Measurements from ENCODE around the gene ALKBH4.

Gene ALKBH4

DNA sequence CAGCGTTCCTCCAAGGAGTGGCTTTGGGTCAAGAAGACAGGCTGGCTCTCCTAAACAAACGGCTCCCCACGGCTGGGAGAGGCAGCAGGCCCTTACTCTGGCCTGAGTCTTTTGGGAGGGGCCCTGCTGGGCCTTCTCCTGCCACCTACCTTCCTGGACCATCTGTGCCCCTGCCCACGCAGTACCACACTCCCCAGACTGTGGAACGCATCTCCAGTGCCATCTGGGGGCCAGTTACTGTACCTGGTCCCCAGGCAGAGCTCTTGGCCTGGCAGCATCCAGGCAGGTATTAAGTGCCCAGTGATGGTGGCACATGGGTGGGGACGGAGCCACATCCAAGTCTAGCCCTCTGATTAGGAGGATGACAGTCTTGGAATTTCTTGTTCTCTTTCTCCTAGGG lies 14.4 kb downstream of the ALKBH4 start:
- DNase-seq (ENCODE audit: insufficient read length, low spot score) = no peak
- FAIRE-seq = no peak
- no peak for TF ChIP-seq POLR2A (IDR thresholded peaks at IDR 0.05; ENCODE audit: low read depth, low read length)

DNA sequence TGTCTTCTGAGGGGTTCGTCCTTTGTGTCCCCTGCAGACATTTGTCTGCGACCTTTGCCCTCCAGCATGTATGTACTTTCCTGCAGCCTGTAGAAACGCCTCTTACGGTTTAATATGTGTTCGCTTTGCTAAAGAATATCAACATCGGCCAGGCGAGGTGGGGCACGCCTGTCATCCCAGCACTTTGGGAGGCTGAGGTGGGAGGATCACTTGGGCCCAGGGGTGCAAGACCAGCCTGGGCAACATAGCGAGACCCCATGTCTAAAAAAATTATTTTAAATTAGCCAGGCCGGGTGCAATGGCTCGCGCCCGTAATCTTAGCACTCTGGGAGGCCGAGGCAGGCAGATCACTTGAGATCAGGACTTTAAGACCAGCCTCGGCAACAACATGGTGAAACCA lies 15.5 kb downstream of the ALKBH4 start:
- no peak for TF ChIP-seq POLR2A (IDR thresholded peaks at IDR 0.05; ENCODE audit: low read depth, low read length)
- FAIRE-seq (no peak), DNase-seq (ENCODE audit: insufficient read length, low spot score) (no peak)

DNA sequence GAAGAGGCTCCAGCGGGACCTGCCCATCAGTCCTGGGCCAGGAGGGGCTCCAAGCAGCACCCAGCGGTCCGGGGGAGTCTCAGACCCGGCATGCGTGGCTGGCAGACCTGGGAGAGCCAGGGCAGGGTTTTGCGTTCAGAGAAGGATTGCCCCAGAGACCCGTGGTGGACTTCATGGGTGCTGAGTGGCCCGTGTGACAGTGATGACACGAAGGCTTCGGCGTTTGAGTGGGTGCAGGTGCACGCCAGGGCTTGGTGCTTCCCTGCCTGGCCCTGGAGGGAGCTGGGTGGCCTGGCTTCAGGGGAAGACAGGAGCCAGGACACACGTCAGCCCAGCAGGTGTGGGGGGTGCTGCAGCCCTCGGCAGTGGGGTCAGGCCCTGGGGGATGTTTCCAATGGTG lies 17.4 kb downstream of the ALKBH4 start:
- TF ChIP-seq POLR2A (IDR thresholded peaks at IDR 0.05; ENCODE audit: low read depth, low read length) = no peak
- FAIRE-seq (no peak), DNase-seq (ENCODE audit: insufficient read length, low spot score) (no peak)

DNA sequence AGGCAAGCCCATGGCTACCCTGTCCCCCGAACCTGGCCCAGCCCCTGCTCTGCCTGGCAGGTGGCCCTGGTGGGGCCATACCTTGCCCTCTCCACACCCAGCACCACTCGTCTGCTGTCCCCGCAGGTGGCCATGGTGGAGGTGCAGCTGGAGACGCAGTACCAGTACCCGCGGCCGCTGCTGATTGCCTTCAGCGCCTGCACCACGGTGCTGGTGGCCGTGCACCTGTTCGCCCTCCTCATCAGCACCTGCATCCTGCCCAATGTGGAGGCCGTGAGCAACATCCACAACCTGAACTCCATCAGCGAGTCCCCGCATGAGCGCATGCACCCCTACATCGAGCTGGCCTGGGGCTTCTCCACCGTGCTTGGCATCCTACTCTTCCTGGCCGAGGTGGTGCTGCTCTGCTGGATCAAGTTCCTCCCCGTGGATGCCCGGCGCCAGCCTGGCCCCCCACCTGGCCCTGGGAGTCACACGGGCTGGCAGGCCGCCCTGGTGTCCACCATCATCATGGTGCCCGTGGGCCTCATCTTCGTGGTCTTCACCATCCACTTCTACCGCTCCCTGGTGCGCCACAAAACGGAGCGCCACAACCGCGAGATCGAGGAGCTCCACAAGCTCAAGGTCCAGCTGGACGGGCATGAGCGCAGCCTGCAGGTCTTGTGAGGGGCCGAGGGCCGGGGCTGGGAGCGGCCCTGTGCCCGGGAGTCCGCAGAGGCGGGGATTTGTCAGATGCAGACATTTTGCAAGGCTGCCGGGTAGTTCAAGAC lies 18.1 kb downstream of the ALKBH4 start:
- DNase-seq (ENCODE audit: insufficient read length, low spot score) = no peak
- FAIRE-seq = no peak
- TF ChIP-seq POLR2A (IDR thresholded peaks at IDR 0.05; ENCODE audit: low read depth, low read length) = no peak

DNA sequence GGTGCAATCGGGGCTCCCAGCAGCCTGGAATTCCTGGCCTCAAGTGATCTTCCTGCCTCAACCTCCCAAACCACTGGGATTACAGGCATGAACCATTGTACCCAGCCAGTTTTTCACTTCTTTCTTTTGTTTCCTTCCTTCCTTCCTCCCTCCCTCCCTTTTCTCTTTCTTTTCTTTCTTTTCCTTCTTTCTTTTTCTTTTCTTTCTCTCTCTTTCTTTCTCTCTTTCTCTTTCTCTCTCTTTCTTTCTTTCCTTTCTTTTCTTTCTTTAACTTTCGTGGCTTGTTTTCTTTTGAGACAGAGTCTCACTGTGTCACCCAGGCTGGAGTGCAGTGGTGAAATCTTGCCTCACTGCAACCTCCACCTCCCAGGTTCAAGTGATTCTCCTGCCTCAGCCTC lies 19.0 kb downstream of the ALKBH4 start:
- no peak for TF ChIP-seq POLR2A (IDR thresholded peaks at IDR 0.05; ENCODE audit: low read depth, low read length)
- no peak for DNase-seq (ENCODE audit: insufficient read length, low spot score)
- no peak for FAIRE-seq

DNA sequence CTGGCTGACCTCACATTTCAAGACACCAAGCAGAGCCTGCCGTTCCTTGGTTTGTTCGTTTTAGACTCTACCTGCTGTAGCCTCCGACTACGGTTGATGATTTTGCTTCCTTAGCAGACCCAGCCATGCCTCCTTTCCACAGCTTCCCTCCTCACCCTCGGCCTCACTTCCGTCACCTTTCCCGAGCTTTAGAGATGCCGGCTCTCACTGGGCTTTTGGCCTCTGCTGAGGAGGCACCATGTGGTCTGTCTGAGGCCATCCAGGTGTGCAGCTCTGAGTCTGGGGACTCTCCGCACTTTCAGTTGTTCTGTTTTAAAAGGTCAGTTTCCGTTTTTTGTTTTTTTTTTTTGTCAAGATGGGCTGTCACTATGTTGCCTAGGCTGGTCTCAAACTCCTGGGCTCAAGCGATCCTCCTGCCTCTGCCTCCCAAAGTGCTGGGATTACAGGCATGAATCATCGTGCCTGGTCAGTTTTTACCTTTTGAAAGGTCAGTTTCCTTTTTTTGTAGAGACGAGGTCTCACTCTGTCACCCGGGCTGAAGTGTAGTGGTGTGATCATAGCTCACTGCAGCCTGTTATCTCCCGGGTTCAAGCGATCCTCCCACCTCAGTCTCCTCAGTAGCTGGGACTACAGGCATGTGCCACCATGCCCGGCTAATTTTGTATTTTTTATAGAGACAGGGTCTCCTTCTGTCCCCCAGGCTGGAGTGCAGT lies 19.5 kb downstream of the ALKBH4 start:
- FAIRE-seq = no peak
- no peak for DNase-seq (ENCODE audit: insufficient read length, low spot score)
- TF ChIP-seq POLR2A (IDR thresholded peaks at IDR 0.05; ENCODE audit: low read depth, low read length) = no peak

DNA sequence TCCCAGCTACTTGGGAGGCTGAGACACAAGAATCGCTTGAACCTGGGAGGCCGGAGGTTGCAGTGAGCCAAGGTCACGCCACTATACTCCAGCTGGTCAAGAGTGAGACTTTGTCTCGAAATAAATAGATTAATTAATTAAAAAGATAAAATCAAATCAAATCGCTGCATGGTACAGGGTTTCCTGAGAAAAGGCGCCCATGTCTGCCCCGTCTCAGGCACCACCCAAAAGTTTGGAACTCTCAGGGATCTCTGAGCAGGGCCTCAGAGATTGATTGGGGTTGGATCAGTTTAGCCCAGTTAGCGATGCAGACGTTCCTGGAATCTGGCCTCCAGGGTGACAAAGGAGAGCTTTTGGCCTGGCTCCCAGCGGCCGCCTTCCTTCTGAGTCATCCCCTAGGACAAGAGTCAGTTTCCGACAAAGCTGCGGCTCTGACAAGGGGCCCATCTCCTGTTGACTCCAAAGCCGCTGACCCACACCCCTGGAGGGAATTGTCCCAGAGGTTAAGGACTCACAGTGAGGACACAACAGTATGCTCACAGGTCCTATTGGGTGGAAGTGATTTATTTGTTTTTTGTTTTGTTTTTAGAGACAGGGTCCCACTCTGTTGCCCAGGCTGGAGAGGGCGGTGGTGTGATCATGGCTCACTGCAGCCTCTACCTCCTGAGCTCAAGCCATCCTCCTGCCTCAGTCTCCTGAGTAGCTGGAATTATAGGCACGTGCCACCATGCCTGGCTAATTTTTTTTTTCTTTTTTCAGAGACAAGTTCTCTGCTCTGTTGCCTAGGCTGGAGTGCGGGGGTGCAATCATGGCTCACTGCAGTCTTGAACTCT lies 24.5 kb downstream of the ALKBH4 start:
- no peak for TF ChIP-seq POLR2A (IDR thresholded peaks at IDR 0.05; ENCODE audit: low read depth, low read length)
- DNase-seq (ENCODE audit: insufficient read length, low spot score) (peak; percentile 92), FAIRE-seq (no peak)

DNA sequence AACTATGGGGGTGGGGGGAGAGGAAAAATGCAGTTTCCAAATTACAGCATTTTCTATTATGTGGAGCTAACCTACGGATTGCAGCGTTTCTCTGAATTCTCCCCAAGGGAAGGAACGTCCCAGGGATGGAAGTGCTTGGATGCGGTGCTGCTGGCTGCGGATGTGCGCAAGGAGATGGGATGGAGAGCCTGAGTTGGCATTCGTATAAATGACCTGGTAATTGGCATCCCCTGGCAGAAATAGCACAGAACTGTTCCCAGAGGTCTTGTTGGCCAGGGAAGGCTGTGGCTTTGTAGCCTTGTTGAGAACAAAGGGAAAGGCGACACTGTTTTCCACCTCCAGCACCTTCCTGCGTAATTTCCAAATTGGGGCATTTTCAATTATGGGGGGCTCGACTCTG lies 28.5 kb downstream of the ALKBH4 start:
- TF ChIP-seq POLR2A (IDR thresholded peaks at IDR 0.05; ENCODE audit: low read depth, low read length) = no peak
- DNase-seq (ENCODE audit: insufficient read length, low spot score) (no peak), FAIRE-seq (no peak)

DNA sequence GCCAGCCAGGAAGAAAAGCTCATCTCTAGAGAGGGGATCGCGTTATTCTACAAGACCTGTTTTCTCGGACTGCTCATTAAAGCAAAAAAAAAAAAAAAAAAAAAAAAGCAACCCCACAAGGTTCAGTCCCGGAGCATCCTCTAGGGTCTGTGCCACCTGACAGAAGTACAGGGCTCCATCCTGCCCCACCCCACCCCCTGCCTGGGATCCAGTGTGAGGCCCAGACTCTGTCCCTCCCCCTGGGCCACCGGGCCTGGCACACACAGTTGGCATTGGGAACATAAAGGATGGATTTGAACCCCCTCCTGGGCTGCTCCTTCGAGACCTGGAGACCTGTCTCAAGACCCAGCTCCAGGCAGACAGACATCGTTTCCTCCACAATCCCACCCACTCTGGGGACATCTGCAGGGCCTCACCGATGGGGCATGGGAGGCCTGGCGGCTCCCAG lies 30.6 kb downstream of the ALKBH4 start:
- DNase-seq (ENCODE audit: insufficient read length, low spot score) = no peak
- TF ChIP-seq POLR2A (IDR thresholded peaks at IDR 0.05; ENCODE audit: low read depth, low read length) = no peak
- no peak for FAIRE-seq

DNA sequence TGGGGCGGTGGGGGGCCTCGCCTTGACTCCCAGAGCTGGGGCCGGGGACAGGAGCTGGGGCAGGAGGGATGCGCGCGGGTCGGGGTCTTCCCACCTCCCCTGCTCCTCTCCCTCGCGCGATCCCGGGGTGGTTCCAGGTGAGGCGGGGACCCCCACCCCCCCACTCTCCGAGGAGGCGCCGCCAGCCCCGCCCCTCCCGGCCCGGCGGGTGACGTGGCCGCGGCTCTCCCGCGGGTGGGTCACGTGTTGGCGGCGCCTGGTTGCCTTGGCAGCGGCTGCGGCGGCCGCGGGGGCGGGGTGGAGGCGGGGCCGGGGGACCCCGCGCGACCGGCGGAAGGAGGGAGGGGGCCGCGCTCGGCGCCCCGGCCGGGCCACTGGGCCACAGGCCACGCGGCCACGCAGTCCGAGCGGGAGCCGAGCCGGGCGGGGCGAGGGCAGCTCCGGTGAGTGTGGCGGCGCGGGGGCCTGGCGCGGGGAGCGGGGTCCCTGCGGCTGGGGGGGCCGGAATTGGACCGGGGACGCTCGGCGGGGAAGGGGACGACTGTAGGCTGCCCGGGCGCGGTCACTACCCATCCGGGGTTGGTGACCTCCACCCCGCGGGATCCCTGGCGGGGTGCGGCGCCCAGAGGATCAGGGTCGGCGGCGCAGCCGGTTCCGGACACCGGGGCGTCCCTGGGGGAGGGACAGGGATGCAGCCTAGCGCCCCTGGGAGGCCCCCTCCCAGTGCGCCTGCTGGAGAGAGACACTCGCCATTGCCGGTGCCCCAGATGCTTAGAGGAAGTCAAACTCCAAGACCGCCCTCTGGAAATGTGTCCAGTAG lies 31.2 kb downstream of the ALKBH4 start, which contains the start of gene ORAI2:
Gene ORAI2, plus strand, starts transcription at position 357 of the 820 bp plus-strand sequence. CDS start 5,382 bp downstream, outside the sequence.
- DNase-seq (ENCODE audit: insufficient read length, low spot score) (peak; percentile 85), FAIRE-seq (no peak)
- peak; percentile 81 for TF ChIP-seq POLR2A (IDR thresholded peaks at IDR 0.05; ENCODE audit: low read depth, low read length)

DNA sequence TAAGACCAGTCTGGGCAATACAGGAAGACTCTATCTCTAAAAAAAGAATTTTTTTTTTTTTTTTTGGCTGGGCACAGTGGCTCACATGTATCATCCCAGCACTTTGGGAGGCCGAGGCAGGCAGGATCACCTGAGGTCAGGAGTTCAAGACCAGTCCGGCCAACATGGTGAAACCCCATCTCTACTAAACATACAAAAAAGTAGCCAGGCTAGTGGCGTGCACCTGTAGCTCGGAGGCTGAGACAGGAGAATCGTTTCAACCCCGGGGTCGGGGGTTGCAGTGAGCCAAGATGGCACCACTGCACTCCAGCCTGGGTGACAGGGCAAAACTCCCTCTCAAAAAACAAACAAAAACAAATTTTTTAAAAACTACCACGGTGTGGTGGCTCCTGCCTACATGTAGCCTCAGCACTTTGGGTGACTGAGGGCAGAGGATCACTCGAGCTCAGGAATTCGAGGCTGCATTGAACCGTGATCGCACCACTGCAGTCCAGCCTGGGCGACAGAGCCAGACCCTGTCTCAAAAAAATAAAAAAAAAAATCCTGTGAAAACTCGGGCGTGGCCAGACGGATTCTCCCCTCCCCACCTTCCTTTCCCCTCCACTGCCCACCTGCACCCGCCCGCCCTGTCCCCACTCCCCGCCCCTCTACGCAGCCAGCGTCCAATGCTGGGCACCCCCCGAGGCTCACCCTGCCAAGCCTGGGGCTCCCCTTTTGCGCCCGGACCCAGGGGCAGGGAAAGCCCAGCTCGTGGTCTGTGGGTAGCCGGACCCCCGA lies 32.0 kb downstream of the ALKBH4 start:
- FAIRE-seq (no peak), DNase-seq (ENCODE audit: insufficient read length, low spot score) (no peak)
- TF ChIP-seq POLR2A (IDR thresholded peaks at IDR 0.05; ENCODE audit: low read depth, low read length) = no peak

DNA sequence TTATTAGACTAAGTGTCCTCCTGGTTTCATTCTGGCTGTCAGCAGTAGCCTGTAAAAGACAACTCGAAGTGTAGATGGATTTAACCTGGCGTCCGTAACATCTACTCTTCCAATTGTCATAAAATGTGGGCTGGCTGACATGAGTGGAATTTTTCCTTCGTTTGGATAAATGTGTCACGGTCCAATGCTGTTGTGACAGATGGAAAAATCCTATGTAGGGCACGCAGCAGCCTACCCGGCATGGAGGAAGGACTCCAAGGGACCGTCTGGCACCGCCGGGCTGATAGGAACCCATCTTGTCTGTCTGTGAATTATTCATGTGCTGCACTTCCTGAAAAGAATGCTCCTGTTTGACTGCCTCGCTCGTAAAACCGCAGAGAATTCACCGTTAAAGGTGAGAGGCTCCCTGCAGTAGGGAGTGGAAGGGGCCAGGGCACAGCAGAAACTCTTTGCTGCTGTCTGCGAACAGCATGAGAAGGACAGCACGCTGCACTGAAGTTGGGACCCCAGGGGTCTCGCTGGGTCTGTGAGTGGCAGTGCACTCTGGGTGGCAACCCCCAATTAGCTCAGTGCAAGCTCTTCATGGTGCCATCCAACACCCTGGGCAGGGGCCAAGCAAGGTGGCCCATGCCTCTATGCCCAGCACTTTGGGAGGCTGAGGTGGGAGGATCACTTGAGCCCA lies 32.9 kb downstream of the ALKBH4 start:
- TF ChIP-seq POLR2A (IDR thresholded peaks at IDR 0.05; ENCODE audit: low read depth, low read length) = no peak
- FAIRE-seq = no peak
- DNase-seq (ENCODE audit: insufficient read length, low spot score) = no peak

Measured in H54 (cell line).